ENCODE measurements around the gene LRMDA.

DNA sequence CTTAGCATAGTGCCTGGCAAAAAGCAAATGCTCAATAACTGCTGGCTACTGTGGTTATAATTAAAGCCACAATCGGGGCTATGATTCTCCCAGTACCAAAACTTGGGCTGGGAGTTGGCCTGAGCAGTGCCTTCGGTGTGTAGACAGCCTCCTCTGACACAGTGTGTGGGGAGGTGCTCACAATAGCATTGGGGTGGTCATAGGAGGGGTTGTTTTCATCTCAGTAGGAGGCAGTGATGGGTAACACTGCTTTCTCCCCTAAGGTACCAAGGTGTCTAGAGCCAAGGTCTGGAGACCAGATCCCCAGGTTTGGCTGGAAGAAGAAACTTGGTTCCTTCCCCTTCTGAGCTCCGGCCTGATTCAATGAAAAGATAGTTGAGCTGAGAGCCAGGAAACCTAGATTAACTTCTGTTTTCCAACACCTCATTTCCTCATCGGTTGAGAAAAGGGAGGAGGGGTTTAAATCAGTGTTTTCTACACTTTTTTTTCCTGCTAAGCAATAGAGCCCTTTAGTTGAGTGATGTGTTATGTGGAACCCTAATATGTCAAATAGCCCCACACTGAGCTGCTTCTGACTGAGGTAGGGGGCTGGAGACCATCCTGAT, 68.2 kb downstream of the LRMDA start:
- TF ChIP-seq, protein P1, sequence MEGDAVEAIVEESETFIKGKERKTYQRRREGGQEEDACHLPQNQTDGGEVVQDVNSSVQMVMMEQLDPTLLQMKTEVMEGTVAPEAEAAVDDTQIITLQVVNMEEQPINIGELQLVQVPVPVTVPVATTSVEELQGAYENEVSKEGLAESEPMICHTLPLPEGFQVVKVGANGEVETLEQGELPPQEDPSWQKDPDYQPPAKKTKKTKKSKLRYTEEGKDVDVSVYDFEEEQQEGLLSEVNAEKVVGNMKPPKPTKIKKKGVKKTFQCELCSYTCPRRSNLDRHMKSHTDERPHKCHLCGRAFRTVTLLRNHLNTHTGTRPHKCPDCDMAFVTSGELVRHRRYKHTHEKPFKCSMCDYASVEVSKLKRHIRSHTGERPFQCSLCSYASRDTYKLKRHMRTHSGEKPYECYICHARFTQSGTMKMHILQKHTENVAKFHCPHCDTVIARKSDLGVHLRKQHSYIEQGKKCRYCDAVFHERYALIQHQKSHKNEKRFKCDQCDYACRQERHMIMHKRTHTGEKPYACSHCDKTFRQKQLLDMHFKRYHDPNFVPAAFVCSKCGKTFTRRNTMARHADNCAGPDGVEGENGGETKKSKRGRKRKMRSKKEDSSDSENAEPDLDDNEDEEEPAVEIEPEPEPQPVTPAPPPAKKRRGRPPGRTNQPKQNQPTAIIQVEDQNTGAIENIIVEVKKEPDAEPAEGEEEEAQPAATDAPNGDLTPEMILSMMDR (IDR thresholded peaks at IDR 0.05) = no peak
- TF ChIP-seq POLR2A (IDR thresholded peaks at IDR 0.05) (no peak), POLR2AphosphoS5 (IDR thresholded peaks at IDR 0.05) (no peak), EP300 (IDR thresholded peaks at IDR 0.05; ENCODE audit: low read depth) (no peak)

Data from transverse colon (tissue), 4 donors.